HL-60 (cell line): Measurements from ENCODE around the gene TMEM140.

ENCODE experiments used
- DNase-seq, 2 experiments: peaks; one replicate each; pipeline ENCODE4 v3.0.0-alpha.2; 2010 to 2020; ENCODE audit warnings: low read depth in 1 of 2, low spot score in 1 of 2
- H3K27ac ChIP-seq: fragments of 250-450 bp; sonication (Bioruptor Pico); replicated peaks from 2 replicates; pipeline ENCODE4 v1.5.1; 2020; ENCODE audit warnings: mild to moderate bottlenecking, moderate library complexity
- H3K27me3 ChIP-seq: fragments of 250-450 bp; sonication (Bioruptor Pico); 2 replicates; pipeline ENCODE4 v1.5.1; 2021; ENCODE audit warnings: mild to moderate bottlenecking, moderate library complexity; ENCODE audit not compliant: insufficient read depth, poor library complexity, severe bottlenecking
- H3K4me3 ChIP-seq: replicated peaks from 2 replicates; pipeline ENCODE4 v1.5.1; 2011; ENCODE audit warnings: mild to moderate bottlenecking, control low read depth, low read length; ENCODE audit not compliant: insufficient read depth
- CTCF ChIP-seq: IDR thresholded peaks from one replicate; pipeline ENCODE4 v1.5.1; 2011; ENCODE audit warnings: low read length, control low read depth, inconsistent platforms; ENCODE audit not compliant: insufficient read depth
- GABPA ChIP-seq: IDR thresholded peaks from 2 replicates; pipeline ENCODE4 v1.6.1; 2012; ENCODE audit warnings: low read depth
- POLR2AphosphoS5 ChIP-seq: IDR thresholded peaks from 2 replicates; pipeline ENCODE4 v1.6.1; 2012; ENCODE audit warnings: low read depth
- REST ChIP-seq: IDR thresholded peaks from 2 replicates; pipeline ENCODE4 v1.6.1; 2012; ENCODE audit warnings: low read depth; ENCODE audit not compliant: insufficient replicate concordance
- SPI1 ChIP-seq: IDR thresholded peaks from 2 replicates; pipeline ENCODE4 v1.6.1; 2012; ENCODE audit warnings: low read depth, mild to moderate bottlenecking, borderline replicate concordance

The TMEM140 gene

DNA sequence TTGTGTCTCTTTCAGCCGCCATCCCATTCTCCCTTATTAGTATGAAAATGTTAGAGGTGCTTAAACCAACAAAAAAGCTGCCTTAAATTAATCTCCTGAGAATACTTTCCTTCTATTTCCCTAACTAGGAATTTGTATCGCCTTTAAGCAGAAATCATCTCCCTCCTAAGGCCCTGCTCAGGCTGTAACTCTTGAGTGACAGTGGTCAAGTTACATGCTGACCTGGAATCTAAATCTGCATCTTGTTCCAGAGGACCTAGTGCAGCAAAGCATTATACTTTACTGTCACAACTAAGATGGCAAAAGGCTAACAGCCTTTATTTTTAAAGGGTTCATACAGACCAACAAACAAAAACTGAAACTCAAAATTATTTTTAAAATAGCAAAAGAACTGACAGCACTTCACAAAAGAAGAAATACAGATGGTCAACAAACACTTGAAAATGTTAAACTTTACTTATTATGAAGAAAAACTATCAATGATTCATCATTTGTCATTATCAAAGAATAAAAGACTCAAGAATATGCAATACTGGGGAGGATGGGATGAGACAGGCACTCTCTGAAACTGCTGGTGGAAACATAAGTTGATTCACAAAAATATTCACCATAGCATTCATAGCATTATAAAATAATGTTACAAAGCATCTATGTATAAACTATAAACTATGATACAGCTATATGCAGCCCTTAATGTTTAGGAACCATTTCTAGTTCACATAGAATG, 11.7 kb downstream of the TMEM140 start:
- no peak for TF ChIP-seq POLR2AphosphoS5
- no peak for TF ChIP-seq REST
- TF ChIP-seq SPI1: no peak
- TF ChIP-seq GABPA: no peak
- TF ChIP-seq CTCF: no peak
- DNase-seq: no peak
- Histone ChIP-seq H3K27ac (peak overlapping the region; percentile 92), H3K27me3 (no peaks in the 10 kb centered on the region), H3K4me3 (no peak overlapping the region)

DNA sequence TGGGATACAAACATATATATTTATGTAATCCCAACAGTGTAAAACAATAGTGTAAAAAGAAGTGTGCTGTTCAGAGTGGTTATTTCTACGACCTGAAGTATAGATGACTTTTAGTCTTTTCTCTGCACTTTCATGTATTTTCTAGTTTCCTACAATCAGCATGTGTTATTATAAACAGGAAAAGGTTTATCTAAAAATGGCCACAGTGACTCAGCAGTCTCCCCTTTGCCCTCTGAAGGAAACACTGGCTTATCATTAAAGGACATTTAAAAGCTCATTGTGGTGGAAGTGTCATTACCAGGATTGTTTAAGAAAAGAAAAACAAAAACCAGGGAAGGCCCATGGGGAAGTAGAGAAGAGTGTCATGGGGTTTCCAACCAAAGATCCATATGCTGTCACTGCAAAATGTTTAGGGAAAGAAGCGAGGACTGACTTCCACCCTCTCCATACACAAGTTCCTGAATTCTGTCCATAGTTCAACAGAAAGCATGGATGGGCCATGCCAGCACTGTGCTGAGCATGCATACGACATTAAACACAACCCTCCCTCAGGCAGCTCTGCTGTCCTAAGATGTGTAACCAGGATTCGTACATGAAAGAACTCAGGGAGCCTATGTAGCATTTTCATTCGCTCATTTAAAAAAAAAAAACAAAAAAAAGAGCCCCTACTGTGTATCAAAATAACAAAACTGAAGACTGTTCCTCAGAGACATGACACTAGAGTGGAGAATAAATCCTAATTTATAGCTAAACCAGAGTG, 12.4 kb downstream of the TMEM140 start:
- Histone ChIP-seq H3K4me3 (no peak overlapping the region), H3K27ac (peak overlapping the region; percentile 92), H3K27me3 (no peaks in the 10 kb centered on the region)
- no peak for DNase-seq
- TF ChIP-seq SPI1: no peak
- no peak for TF ChIP-seq CTCF
- TF ChIP-seq GABPA: no peak
- no peak for TF ChIP-seq POLR2AphosphoS5
- TF ChIP-seq REST: no peak

GRCh38 chr7:135160858-135161653, 13.2 kb downstream of the TMEM140 start:
- DNase-seq: peak in 1 of 2 experiments; percentile 82
- no peaks in the 10 kb centered on the region for H3K27me3 ChIP-seq
- no peak overlapping the region for H3K4me3 ChIP-seq
- peak overlapping the region; percentile 92 for H3K27ac ChIP-seq
- TF ChIP-seq CTCF (no peak), SPI1 (peak; percentile 97), GABPA (no peak), POLR2AphosphoS5 (peak; percentile 50), REST (peak; percentile 77)
